Panc1 (cell line): ENCODE measurements around the gene GDF10. TPM values are rescaled to one million over a fixed set of nuclear protein-coding genes. Genes with fewer than 3 reads are reported as not detected.

ENCODE experiments used
- ATAC-seq: fragments of 200-7000 bp; cut with Tn5 transposase; 2 replicates; pipeline ENCODE4 v1.9.1; 2020; ENCODE audit warnings: mild to moderate bottlenecking, moderate library complexity
- BruUV-seq: library from RNA; stranded (reverse); fragments of 400-500 nt; replicated peaks from 2 replicates; lab custom pipeline; 2021; lab: Mats Ljungman, UMichigan
- CTCF ChIA-PET: fragments of 300-600 bp; sonication (Branson Sonifier 250); formaldehyde crosslinking; loops from one replicate; lab custom pipeline; 2022; ENCODE audit warnings: antibody characterized with exemption; lab: Charles Lee
- POLR2A ChIA-PET: fragments of 300-600 bp; sonication (Branson Sonifier 250); formaldehyde crosslinking; loops from one replicate; lab custom pipeline; 2022; ENCODE audit warnings: antibody characterized with exemption; lab: Charles Lee
- DNase-seq: peaks from one replicate; pipeline ENCODE4 v3.0.0-alpha.2; 2010; ENCODE audit warnings: low read depth, low spot score
- H3K27ac ChIP-seq: 2 replicates; pipeline ENCODE4 v1.5.1; 2011; ENCODE audit warnings: mild to moderate bottlenecking, low read length, inconsistent platforms
- H3K27me3 ChIP-seq: fragments of 200-500 bp; sonication (Bioruptor generic); 2 replicates; pipeline ENCODE4 v1.6.0; 2014; ENCODE audit warnings: low read length, inconsistent platforms; ENCODE audit not compliant: control insufficient read depth, insufficient read depth
- H3K36me3 ChIP-seq: fragments of 200-500 bp; sonication (Bioruptor generic); 2 replicates; pipeline ENCODE4 v1.5.1; 2014; ENCODE audit warnings: inconsistent platforms, mild to moderate bottlenecking, low read length, moderate library complexity; ENCODE audit not compliant: control insufficient read depth, insufficient read depth
- H3K4me1 ChIP-seq: 2 replicates; pipeline ENCODE4 v1.5.1; 2011; ENCODE audit warnings: inconsistent platforms, mild to moderate bottlenecking, low read length, moderate library complexity; ENCODE audit not compliant: control insufficient read depth, insufficient read depth
- H3K4me3 ChIP-seq, 2 experiments: 2 replicates each; pipeline ENCODE4 v1.5.1; 2011 to 2012; ENCODE audit warnings: low read depth in 2 of 2, low read length in 2 of 2, mild to moderate bottlenecking in 2 of 2, inconsistent platforms in 1 of 2, moderate library complexity in 1 of 2
- H3K9me3 ChIP-seq: fragments of 200-500 bp; sonication (Bioruptor generic); 2 replicates; pipeline ENCODE4 v1.5.1; 2014; ENCODE audit warnings: low read depth, mild to moderate bottlenecking, inconsistent platforms, low read length, moderate library complexity; ENCODE audit not compliant: control insufficient read depth, insufficient read depth
- POLR2AphosphoS5 ChIP-seq: IDR thresholded peaks from 2 replicates; pipeline ENCODE4 v1.6.1; 2012; ENCODE audit warnings: mild to moderate bottlenecking, low read depth, low read length, moderate library complexity
- SIN3A ChIP-seq: IDR thresholded peaks from 2 replicates; pipeline ENCODE4 v1.6.1; 2012; ENCODE audit warnings: low read depth, mild to moderate bottlenecking, low read length, moderate library complexity, borderline replicate concordance; ENCODE audit not compliant: insufficient read depth
- TCF7L2 ChIP-seq: IDR thresholded peaks from 2 replicates; pipeline ENCODE4 v1.6.1; 2011; ENCODE audit warnings: mild to moderate bottlenecking, low read depth, low read length, inconsistent platforms
- in situ Hi-C: cut with HindIII; loops from 2 replicates; pipeline ENCODE4 v1.10.0; 2016; ENCODE audit warnings: low sequenced_read_pairs, low pct_unique_long_range_greater_than_20kb
- intact Hi-C: fragments of 100-400 bp; cut with micrococcal nuclease; formaldehyde crosslinking; loops from one replicate; pipeline ENCODE4 v1.10.0; 2022; ENCODE audit not compliant: unreplicated experiment
- total RNA-seq: library from RNA; stranded (reverse); gene quantifications from one replicate; pipeline ENCODE4 v1.2.1, GENCODE V29; 2021; ENCODE audit not compliant: unreplicated experiment
- TF ChIP-seq, protein P1 (sequence below), 2 experiments: IDR thresholded peaks; 2 replicates each; pipeline ENCODE4 v1.6.1; 2011 to 2012; ENCODE audit warnings: low read depth in 2 of 2, control low read depth in 1 of 2, low read length in 1 of 2, mild to moderate bottlenecking in 1 of 2, moderate library complexity in 1 of 2; ENCODE audit not compliant: insufficient read depth in 1 of 2
- TF ChIP-seq, protein P2 (sequence below): fragments of 450-650 bp; IDR thresholded peaks from 2 replicates; pipeline ENCODE4 v1.5.1; 2017; ENCODE audit warnings: mild to moderate bottlenecking

The GDF10 gene
- total RNA-seq, 1 experiment from 2014 or later, result 1.2 TPM

DNA sequence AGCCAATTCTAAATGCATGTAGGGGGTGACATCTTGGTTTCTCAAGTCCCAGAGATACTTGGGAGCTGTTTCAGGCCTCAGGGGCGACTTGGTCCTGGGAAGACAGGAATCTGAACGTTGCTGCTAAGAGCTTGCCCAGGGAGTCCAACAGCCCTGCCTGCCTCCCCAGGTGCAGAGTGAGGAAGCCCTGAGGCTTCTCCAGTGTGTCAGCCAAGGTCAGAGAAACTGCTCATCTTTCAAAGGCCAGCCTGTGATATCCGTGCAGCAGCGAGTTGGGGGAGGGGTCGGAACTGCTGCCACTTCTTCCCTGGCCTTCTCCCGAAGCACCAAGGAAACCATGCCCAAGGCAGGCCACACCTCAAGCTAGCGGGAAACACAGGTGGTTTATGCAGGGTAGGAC is 32.0 kb downstream of the GDF10 start:
- intact Hi-C loops (no loop called here), in situ Hi-C loops (no loop called here)
- H3K36me3 ChIP-seq, result no peaks in the 10 kb centered on the region
- TF ChIP-seq SIN3A, result no peak
- no peaks in the 10 kb centered on the region for H3K9me3 ChIP-seq
- ChIA-PET CTCF (no interaction called here), POLR2A (no interaction called here)
- no peak overlapping the region for H3K4me3 ChIP-seq
- H3K4me1 ChIP-seq, result no peaks in the 10 kb centered on the region
- BruUV-seq, result no TSS peak
- no peak for DNase-seq
- no peak overlapping the region for H3K27ac ChIP-seq
- ATAC-seq, result no peak
- H3K27me3 ChIP-seq, result peaks cover 16% of the 10 kb centered on the region

DNA sequence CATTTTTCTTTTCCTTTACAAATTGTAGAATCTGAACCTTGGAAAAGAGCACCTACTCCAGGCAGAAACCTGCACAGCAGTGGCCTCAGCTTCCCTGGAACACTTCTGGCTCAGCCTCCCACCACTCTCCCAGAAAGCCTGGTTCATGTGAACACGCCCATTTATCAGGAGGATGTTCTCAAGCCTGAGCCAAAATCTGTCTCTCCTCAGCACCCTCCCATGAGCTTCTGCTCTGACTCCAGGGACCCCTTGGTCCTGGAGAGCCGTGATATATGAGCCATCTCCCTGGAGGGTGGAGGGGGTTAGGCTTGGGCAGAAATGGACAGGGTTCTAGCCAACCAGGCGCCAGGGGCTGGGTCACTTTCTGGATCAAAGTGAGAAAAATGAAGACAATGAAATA is 32.4 kb downstream of the GDF10 start:
- TF ChIP-seq POLR2AphosphoS5, result no peak
- TF ChIP-seq, protein P1, sequence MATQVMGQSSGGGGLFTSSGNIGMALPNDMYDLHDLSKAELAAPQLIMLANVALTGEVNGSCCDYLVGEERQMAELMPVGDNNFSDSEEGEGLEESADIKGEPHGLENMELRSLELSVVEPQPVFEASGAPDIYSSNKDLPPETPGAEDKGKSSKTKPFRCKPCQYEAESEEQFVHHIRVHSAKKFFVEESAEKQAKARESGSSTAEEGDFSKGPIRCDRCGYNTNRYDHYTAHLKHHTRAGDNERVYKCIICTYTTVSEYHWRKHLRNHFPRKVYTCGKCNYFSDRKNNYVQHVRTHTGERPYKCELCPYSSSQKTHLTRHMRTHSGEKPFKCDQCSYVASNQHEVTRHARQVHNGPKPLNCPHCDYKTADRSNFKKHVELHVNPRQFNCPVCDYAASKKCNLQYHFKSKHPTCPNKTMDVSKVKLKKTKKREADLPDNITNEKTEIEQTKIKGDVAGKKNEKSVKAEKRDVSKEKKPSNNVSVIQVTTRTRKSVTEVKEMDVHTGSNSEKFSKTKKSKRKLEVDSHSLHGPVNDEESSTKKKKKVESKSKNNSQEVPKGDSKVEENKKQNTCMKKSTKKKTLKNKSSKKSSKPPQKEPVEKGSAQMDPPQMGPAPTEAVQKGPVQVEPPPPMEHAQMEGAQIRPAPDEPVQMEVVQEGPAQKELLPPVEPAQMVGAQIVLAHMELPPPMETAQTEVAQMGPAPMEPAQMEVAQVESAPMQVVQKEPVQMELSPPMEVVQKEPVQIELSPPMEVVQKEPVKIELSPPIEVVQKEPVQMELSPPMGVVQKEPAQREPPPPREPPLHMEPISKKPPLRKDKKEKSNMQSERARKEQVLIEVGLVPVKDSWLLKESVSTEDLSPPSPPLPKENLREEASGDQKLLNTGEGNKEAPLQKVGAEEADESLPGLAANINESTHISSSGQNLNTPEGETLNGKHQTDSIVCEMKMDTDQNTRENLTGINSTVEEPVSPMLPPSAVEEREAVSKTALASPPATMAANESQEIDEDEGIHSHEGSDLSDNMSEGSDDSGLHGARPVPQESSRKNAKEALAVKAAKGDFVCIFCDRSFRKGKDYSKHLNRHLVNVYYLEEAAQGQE (IDR thresholded peaks at IDR 0.05; ENCODE audit: insufficient read depth in 1 of 2, low read depth in 2 of 2, low read length in 1 of 2), result no peak
- no TSS peak for BruUV-seq
- ChIA-PET POLR2A (no interaction called here), CTCF (no interaction called here)
- in situ Hi-C loops, result no loop called here
- ATAC-seq, result no peak
- no peak for DNase-seq
- Histone ChIP-seq H3K36me3 (no peaks in the 10 kb centered on the region), H3K4me1 (no peaks in the 10 kb centered on the region), H3K27me3 (peaks cover 18% of the 10 kb centered on the region), H3K9me3 (no peaks in the 10 kb centered on the region), H3K27ac (no peak overlapping the region), H3K4me3 (no peak overlapping the region)
- intact Hi-C loops, result no loop called here

DNA sequence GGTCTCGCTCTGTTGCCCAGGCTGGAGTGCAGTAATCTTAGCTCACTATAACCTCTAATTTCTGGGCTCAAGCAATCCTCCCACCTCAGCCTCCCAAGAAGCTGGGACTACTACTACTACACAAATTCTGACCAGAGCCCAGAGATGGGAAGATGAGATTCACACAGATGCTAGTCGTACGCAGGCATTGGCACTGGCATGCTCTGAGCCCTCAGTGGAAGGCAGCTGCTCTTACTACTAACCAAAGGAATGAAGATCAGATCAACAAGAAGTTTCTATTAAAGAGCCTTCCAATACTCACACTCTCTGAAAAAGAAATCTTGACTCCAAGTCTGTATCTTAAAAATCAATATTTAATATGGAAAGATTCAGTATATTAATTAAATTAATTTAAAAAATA is 32.9 kb downstream of the GDF10 start:
- Histone ChIP-seq H3K27me3 (peaks cover 21% of the 10 kb centered on the region), H3K4me1 (no peaks in the 10 kb centered on the region), H3K9me3 (no peaks in the 10 kb centered on the region), H3K4me3 (no peak overlapping the region), H3K27ac (no peak overlapping the region), H3K36me3 (no peaks in the 10 kb centered on the region)
- DNase-seq (no peak), ATAC-seq (no peak)
- CTCF ChIA-PET, result no interaction called here
- BruUV-seq, result no TSS peak
- POLR2A ChIA-PET, result no interaction called here
- TF ChIP-seq, protein P1 (IDR thresholded peaks at IDR 0.05; ENCODE audit: insufficient read depth in 1 of 2, low read depth in 2 of 2, low read length in 1 of 2), result no peak
- TF ChIP-seq POLR2AphosphoS5 (no peak), TCF7L2 (no peak), SIN3A (no peak)
- TF ChIP-seq, protein P2, sequence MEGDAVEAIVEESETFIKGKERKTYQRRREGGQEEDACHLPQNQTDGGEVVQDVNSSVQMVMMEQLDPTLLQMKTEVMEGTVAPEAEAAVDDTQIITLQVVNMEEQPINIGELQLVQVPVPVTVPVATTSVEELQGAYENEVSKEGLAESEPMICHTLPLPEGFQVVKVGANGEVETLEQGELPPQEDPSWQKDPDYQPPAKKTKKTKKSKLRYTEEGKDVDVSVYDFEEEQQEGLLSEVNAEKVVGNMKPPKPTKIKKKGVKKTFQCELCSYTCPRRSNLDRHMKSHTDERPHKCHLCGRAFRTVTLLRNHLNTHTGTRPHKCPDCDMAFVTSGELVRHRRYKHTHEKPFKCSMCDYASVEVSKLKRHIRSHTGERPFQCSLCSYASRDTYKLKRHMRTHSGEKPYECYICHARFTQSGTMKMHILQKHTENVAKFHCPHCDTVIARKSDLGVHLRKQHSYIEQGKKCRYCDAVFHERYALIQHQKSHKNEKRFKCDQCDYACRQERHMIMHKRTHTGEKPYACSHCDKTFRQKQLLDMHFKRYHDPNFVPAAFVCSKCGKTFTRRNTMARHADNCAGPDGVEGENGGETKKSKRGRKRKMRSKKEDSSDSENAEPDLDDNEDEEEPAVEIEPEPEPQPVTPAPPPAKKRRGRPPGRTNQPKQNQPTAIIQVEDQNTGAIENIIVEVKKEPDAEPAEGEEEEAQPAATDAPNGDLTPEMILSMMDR, result no peak
- in situ Hi-C loops, result no loop called here
- intact Hi-C loops, result no loop called here
